RWPE2 (cell line): Measurements from ENCODE around the gene SRXN1.

ENCODE experiments used
- ATAC-seq: fragments of 200-7000 bp; cut with Tn5 transposase; 3 replicates; pipeline ENCODE4 v1.9.1; 2021; ENCODE audit warnings: low read depth
- DNase-seq: peaks from one replicate; pipeline ENCODE4 v3.0.0-alpha.2; 2020; ENCODE audit warnings: low spot score
- H3K27ac ChIP-seq: fragments of 450-650 bp; 2 replicates; pipeline ENCODE4 v1.5.1; 2017; ENCODE audit warnings: mild to moderate bottlenecking; ENCODE audit not compliant: poor library complexity, severe bottlenecking
- H3K27me3 ChIP-seq: fragments of 250-450 bp; sonication (Bioruptor Pico); 2 replicates; pipeline ENCODE4 v1.5.1; 2021; ENCODE audit warnings: mild to moderate bottlenecking, moderate library complexity; ENCODE audit not compliant: insufficient read depth, poor library complexity, severe bottlenecking
- H3K36me3 ChIP-seq: fragments of 250-450 bp; sonication (Bioruptor Pico); 2 replicates; pipeline ENCODE4 v1.5.1; 2020; ENCODE audit warnings: low read depth, mild to moderate bottlenecking, moderate library complexity
- H3K4me1 ChIP-seq: fragments of 250-450 bp; sonication (Bioruptor Pico); 2 replicates; pipeline ENCODE4 v1.5.1; 2021; ENCODE audit warnings: mild to moderate bottlenecking, moderate library complexity; ENCODE audit not compliant: insufficient read depth, poor library complexity, severe bottlenecking
- H3K4me3 ChIP-seq: fragments of 250-450 bp; sonication (Bioruptor Pico); 2 replicates; pipeline ENCODE4 v1.5.1; 2021; ENCODE audit warnings: mild to moderate bottlenecking, moderate library complexity; ENCODE audit not compliant: severe bottlenecking
- H3K9me3 ChIP-seq: fragments of 250-450 bp; sonication (Bioruptor Pico); 2 replicates; pipeline ENCODE4 v1.5.1; 2021; ENCODE audit warnings: mild to moderate bottlenecking, moderate library complexity; ENCODE audit not compliant: severe bottlenecking
- CTCF ChIP-seq: fragments of 450-650 bp; IDR thresholded peaks from one replicate; pipeline ENCODE4 v1.5.1; 2017; ENCODE audit warnings: mild to moderate bottlenecking, moderate library complexity; ENCODE audit not compliant: poor library complexity, severe bottlenecking

The SRXN1 gene

DNA sequence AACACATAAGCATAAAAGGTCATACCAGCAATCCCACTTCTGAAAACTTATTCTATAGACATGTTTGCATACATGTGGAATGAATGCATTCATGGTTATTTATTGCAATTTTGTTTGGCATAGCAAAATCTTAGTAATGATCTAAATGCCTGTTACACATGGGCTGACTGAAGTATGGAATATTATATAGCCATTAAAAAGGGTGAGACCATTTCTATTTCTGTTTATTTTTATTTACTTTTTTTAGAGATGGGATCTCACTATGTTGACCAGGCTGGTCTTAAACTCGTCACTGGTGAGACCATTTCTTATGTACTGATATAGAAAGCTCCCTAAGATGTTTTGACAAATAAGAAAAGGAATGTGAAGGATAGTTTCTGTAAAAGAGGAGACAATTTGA is 36.9 kb upstream of the SRXN1 start:
- no peak overlapping the region for H3K27ac ChIP-seq
- TF ChIP-seq CTCF = no peak
- peaks cover 39% of the 10 kb centered on the region for H3K27me3 ChIP-seq
- no peaks in the 10 kb centered on the region for H3K4me1 ChIP-seq
- H3K4me3 ChIP-seq = no peak overlapping the region
- ATAC-seq (no peak), DNase-seq (no peak)
- no peaks in the 10 kb centered on the region for H3K36me3 ChIP-seq
- peaks cover 2% of the 10 kb centered on the region for H3K9me3 ChIP-seq

DNA sequence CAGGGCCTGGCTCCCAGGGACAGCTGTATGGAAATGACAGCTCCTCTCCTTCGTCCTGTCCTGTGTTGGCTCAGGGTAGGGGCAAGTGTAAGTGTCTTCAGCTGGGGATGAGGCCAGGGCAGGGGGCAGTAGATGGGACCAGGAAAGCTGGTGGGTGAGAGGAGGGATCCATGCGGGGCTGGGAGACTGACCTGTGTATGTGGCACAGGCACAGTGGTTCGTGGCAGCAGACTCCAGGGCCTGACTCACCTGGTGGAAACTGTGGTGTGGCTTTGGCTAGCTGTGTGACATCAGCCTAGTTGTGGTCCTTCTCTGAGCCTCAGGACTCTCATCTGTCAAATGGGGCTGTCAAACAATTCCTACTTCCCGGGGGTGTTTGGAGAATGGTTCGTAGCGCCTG is 36.3 kb upstream of the SRXN1 start:
- H3K9me3 ChIP-seq = peaks cover 2% of the 10 kb centered on the region
- DNase-seq (peak; percentile 38), ATAC-seq (no peak)
- no peak overlapping the region for H3K27ac ChIP-seq
- H3K4me3 ChIP-seq = no peak overlapping the region
- TF ChIP-seq CTCF = no peak
- H3K4me1 ChIP-seq = no peaks in the 10 kb centered on the region
- H3K27me3 ChIP-seq = peaks cover 39% of the 10 kb centered on the region
- no peaks in the 10 kb centered on the region for H3K36me3 ChIP-seq

DNA sequence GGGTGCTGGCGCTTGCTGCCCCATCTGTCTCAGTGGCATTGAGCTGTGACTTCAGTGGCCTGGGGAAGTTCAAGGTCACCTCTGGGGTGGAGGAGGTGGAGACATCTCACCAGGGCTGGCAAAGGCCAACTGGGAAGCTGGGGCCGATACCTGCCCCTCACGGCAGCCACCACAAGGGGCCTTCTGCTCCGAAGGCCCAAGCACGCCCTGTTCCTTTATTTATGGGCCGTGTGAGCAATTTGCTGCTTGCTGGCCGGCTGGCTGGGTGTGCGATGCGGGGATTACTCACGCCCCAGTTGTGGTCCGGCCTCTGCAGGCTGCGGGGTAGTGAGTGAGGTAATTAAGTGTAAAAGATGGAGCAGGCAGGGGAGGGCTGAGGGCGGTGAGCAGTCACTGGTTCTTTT is 35.8 kb upstream of the SRXN1 start:
- Histone ChIP-seq H3K4me1 (no peaks in the 10 kb centered on the region), H3K36me3 (no peaks in the 10 kb centered on the region), H3K27me3 (peaks cover 39% of the 10 kb centered on the region), H3K27ac (no peak overlapping the region), H3K9me3 (peaks cover 2% of the 10 kb centered on the region), H3K4me3 (no peak overlapping the region)
- DNase-seq (peak; percentile 48), ATAC-seq (peak; percentile 63)
- no peak for TF ChIP-seq CTCF

GRCh38 chr20:687468-688203 is 34.6 kb upstream of the SRXN1 start:
- Histone ChIP-seq H3K4me3 (no peak overlapping the region), H3K4me1 (no peaks in the 10 kb centered on the region), H3K27ac (no peak overlapping the region), H3K36me3 (no peaks in the 10 kb centered on the region), H3K9me3 (peaks cover 2% of the 10 kb centered on the region), H3K27me3 (peaks cover 39% of the 10 kb centered on the region)
- ATAC-seq = no peak
- no peak for TF ChIP-seq CTCF
- no peak for DNase-seq

- Histone ChIP-seq H3K36me3 (no peaks in the 10 kb centered on the region), H3K4me3 (no peak overlapping the region), H3K9me3 (no peaks in the 10 kb centered on the region), H3K27ac (no peak overlapping the region), H3K27me3 (peaks cover 42% of the 10 kb centered on the region), H3K4me1 (no peaks in the 10 kb centered on the region)
- DNase-seq (no peak), ATAC-seq (no peak)
- TF ChIP-seq CTCF = no peak
These were observed 31.8 kb upstream of the SRXN1 start for GRCh38 chr20:684676-685319.
